HG02678 (cell line): Measurements from ENCODE around the gene BTN3A1.
"Not testable (repeated sequence)": the region's sequence is repeated elsewhere in the genome, so short reads cannot be mapped to it uniquely, and the experiment has no call there.

ENCODE experiments used
- ATAC-seq: cut with Tn5 transposase; IDR thresholded peaks from one replicate; pipeline ENCODE4 v1.9.1; 2021; ENCODE audit warnings: mild to moderate bottlenecking, moderate library complexity; ENCODE audit not compliant: unreplicated experiment

The BTN3A1 gene

DNA sequence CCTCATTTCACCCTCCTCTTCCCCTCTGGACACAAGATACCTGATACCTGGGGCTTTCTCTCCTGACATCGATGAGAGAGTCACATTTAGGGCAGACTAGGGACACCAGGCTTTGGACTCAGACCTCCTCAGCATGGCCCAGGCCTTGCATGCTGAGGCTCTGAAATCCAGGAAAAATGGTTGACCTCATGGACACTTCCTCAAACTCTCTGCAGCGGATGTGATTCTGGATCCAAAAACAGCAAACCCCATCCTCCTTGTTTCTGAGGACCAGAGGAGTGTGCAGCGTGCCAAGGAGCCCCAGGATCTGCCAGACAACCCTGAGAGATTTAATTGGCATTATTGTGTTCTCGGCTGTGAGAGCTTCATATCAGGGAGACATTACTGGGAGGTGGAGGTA is 10.9 kb downstream of the BTN3A1 start:
- ATAC-seq, result no peak

DNA sequence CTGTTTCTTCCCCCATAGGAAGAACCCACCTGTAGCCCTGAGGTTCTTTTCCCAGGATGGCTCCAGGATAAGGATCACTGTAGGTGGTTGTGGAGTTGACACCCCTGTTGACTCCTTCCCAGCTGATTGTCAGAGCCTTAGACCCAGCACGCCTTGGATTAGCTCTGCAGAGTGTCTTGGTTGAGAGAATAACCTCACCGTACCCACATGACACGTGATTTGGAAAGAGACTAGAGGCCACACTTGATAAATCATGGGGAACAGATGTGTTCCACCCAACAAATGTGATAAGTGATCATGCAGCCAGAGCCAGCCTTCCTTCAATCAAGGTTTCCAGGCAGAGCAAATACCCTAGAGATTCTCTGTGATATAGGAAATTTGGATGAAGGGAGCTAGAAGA is 12.2 kb downstream of the BTN3A1 start:
- ATAC-seq, result no peak

DNA sequence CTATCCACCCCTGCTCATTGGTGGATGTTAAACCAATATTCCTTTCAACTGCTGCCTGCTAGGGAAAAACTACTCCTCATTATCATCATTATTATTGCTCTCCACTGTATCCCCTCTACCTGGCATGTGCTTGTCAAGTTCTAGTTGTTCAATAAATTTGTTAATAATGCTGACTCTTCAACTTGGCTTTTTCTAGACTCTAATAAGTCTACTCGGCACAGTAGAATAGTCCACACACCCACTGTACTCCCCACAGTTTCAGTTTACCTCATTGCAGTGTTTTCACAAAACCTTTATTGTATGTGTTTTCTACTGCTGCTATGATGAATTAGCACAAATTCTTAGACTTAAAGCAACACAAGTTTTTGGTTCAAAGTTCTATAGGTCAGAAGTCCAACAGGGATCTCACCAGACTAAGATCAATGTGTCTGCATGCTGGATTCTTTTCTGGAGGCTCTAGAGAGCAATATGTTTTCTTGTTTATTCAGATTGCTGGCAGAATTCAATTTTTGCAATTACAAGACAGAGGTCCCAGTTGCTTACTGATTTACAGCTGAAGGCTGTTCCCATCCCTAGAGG is 13.1 kb downstream of the BTN3A1 start:
- ATAC-seq, result no peak

GRCh38 chr6:26415791-26416190 is 13.7 kb downstream of the BTN3A1 start:
- ATAC-seq, result no peak

DNA sequence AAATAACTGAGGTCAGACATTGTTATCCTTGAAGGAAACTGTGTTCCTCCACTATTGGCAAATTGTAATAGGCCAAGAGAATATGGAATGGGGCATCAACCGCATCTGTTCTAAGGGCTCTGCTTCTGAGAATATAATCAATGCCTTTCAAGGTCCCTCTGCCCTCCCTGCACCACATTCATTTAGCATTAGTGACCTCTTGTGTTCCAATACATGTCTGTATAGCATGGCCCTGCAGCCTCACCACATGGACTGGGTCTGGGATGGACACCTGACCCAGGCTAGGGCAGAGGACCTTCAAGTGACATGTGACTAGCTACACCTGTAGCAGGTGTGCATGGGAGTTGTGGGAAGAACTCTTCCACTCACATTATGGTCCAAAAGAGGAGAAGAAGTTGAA is 14.2 kb downstream of the BTN3A1 start:
- no peak for ATAC-seq

DNA sequence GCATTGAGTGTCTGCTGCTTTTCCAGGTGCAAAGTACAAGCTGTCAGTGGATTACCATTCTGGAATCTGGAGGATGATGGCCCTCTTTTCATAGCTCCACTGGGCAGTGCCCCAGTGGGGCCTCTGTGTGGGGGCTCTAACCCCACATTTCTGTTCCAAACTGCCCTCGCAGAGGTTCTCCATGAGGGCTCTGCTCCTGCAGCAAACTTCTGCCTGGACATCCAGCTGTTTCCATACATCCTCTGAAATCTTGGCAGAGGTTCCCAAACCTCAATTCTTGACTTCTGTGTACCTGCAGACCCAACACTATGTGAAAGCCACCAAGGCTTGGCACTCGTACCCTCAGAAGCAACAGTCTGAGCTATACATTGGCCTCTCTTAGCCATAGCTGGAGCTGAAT is 16.0 kb downstream of the BTN3A1 start:
- not testable (repeated sequence) for ATAC-seq

DNA sequence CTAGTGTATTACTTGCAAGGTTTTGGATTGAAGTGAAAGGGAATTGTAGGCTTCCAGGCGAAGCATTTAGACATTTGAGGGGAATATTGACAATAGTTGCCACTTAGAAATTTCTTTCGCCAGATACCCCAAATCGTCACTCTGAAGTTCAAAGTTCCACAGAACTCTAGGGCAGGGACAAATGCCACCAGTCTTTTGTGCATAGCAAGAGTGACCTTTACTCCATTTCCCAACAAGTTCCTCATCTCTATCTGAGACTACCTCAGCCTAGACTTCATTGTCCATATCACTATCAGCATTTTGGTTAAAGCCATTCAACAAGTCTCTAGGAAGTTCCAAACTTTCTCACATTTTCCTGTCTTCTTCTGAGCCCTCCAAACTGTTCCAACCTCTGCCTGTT is 16.7 kb downstream of the BTN3A1 start:
- not testable (repeated sequence) for ATAC-seq

DNA sequence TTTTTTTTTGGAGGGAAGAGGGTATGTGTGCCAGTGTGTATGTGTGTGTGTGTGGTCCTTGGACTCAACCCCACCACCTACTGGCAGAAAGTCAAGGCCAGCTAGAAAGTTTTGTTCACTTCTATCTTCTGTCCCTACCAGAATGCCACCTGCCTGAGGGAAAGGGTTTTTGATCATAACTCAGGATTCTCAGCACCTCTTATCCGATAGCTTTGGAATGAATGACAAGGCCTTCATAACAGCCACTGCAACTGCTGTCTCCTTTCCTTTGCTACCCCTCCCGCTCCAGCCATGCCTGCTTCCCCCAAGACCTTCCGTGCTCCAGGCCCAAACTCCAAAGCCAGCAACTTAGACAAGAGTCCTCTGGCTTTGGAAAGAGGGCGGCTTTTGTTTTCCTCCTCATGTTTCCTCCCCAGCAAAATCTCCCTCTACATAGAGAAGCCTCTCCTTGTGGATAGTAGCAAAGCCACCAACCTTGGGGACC is 18.7 kb downstream of the BTN3A1 start:
- ATAC-seq, result peak; percentile 2

- ATAC-seq, result peak; percentile 87
Measured at GRCh38 chr6:26421259-26422144, 19.4 kb downstream of the BTN3A1 start.

DNA sequence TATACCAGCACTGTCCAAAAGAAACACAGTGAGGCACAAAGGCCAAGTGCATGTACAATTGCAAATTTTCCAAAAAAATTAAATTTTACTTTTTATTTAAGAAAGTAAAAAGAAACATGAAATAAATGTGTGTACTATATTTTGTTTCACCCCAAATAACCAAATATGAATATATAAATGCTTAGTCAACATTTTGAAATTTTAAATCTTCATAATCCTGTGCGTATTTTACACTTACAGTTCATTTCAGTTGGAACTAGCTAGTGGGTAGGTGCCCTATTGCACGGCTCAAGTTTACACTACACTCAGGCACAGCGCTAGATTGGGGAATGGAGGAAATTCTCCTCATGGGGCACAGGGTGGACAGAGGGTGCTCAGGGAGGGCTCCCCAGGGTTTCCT is 20.3 kb downstream of the BTN3A1 start:
- no peak for ATAC-seq

DNA sequence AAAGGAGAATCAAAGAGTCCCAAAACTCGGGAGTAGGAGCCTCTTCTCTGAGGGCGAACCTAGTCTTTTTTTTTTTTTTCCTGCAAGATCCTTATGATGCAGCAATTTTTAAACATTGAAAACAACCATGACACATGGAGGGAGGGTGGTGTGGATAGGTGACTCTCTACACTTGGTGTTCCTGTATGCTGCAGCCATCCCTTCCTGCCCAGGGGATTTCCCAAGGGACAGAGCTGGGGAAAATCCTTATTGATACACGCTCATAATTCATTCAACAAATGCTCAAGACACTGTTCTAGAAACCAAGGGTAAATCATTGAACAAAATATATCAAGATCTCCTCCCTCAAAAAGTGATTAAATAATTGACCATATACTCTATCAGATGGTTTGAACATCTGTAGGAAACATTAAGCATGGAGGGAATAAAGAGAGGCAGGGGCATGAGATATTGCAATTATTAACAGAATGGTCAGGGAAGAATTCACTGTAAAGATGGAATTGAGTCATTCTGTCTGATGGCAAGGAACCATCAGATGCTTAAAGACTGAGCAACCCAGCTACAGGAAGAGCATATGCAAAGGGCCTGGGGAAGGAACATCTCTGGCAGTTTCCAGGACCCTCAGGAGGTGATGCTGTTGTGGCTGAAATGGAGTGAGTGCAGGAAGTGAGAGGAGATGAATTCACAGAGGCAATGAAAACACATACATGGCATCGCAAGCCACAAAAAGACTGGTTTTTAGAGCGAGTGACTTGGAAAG is 24.8 kb downstream of the BTN3A1 start:
- ATAC-seq, result no peak

- no peak for ATAC-seq
Measured at GRCh38 chr6:26427451-26427809, 25.4 kb downstream of the BTN3A1 start.

GRCh38 chr6:26428206-26428605 is 26.1 kb downstream of the BTN3A1 start:
- no peak for ATAC-seq

DNA sequence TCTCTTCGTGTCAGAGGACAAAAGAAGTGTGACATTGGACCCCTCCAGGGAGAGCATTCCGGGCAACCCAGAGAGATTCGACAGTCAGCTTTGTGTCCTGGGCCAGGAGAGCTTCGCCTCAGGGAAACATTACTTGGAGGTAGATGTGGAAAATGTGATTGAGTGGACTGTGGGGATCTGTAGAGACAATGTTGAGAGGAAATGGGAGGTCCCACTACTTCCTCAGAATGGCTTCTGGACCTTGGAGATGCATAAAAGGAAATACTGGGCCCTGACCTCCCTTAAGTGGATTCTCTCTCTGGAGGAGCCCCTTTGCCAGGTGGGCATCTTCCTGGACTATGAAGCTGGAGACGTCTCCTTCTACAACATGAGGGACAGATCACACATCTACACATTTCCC is 28.7 kb downstream of the BTN3A1 start:
- no peak for ATAC-seq

DNA sequence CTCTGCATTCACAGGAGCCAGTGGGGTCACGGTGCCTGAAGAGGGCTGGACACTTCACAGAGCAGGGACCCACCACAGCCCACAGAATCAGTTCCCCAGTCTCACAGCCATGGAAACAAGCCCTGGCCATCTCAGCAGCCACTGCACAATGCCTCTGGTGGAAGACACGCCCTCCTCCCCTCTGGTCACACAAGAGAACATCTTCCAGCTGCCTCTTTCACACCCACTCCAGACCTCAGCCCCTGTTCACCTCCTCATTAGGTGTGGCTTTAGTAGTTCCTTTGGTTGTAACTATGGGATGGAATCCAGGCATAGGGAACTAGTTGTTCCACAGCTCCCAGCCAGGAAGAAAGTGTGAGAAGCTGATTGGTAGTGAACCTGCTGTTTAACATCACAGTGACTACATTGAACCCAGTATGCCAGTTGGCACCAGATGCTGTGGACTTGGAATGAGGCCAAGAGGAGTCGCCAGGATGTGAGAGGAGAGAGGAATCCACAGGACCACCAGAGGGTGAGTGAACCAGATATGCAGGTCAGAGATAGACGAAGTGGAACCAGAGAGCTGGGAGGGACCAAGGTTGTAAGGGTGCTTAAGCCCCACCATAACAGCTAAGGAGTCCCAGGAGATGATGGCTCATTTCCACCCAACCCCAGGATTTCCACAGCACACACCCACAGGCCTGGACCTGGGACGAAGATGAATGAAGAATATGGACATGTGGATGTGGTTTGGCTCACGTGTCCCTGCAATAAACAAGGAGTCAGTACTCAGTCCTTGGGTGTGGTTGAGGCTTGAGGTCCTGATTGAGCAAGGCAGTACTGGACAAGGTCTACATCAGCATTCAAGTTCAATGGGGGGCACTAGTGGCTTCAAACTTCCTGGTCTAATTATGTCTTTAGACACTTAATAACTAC is 29.4 kb downstream of the BTN3A1 start:
- ATAC-seq, result no peak

DNA sequence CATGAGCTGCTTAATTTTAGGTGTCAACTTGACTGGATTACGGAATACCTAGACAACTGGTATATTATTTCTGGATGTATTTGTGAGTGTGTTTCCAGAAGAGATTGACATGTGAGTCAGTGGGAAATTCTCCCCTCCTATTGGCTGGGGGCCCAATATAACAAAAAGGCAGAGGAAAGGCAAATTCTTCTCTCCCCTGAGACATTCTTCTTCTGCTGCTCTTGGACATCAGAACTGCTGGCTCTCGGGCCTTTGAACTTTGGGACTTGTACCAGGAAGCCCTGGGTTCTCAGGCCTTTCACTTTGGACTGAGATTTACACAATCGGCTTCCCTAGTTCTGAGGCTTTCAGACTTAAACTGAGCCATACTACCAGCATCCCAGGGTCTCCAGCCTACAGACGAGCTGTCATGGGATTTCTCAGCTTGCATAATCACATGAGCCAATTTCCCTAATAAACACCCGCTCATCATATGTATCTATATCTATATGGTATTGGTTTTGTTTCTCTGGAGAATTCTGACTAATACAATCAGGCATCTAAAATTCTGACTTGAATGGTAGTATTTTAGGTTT is 30.6 kb downstream of the BTN3A1 start:
- no peak for ATAC-seq

DNA sequence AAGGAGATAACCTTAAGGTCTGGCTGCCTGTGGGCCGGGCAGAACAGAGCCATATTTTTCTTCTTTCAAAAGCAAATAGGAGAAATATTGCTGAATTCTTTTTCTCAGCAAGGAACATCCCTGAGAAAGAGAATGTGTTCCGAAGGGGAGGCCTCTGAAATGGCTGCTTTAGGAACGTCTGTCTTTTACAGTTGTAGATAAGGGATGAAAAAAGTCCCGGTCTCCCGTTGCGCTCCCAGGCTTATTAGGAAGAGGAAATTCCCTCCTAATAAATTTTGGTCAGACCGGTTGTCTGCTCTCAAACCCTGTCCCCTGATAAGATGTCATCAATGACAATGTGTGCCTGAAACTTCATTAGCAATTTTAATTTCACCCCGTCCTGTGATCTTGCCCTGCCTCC is 31.6 kb downstream of the BTN3A1 start:
- ATAC-seq, result not testable (repeated sequence)

- no peak for ATAC-seq
Measured at GRCh38 chr6:26436018-26436417, 33.9 kb downstream of the BTN3A1 start.

- no peak for ATAC-seq
Measured at GRCh38 chr6:26437550-26437949, 35.5 kb downstream of the BTN3A1 start.

DNA sequence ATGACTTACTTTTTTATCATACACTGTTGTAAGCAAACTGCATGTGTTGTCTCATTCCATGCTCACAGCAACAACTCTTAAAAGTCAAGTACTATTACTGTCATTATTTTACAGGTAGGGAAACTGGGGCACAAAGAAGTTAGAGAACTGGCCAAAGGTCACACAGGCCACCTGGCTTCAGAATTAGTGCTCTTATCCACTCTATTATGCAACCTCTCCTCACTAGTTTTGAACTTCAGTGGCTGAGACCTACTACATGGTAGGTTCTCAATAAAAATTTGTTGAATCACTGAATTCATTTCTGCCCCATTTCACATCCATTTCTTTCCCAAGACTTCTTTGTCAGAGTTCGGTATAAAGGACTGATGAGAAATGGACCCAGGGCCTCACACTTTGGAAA is 35.9 kb downstream of the BTN3A1 start:
- no peak for ATAC-seq
